ENCODE results near the gene NPAS3. TPM values are rescaled to one million over a fixed set of nuclear protein-coding genes. Genes with fewer than 3 reads are reported as not detected.

Gene NPAS3
- total and polyA plus RNA-seq, 8 donors = 0.23 to 2.8 (median 1.4) TPM

DNA sequence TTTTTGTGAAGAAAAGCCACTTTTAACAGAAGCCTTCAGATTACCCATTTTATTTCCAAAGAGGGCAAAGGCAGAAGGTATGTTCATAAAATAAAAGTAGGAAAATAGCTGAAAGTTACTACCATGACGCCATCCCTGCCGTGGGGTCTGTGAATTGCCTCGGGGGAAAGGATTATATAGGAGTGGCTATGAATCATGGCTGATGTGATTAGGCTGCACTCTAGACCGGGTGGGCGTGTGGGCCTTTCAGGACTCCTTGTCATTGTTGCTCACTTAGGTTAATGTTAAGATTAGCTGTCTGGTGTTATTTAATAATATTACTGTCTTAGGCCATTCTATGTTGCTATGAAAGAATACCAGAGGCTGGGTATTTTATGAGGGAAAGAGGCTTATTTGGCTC, 816.7 kb downstream of the NPAS3 start:
- no peak overlapping the region for H3K27ac ChIP-seq
- TF ChIP-seq, protein P1, sequence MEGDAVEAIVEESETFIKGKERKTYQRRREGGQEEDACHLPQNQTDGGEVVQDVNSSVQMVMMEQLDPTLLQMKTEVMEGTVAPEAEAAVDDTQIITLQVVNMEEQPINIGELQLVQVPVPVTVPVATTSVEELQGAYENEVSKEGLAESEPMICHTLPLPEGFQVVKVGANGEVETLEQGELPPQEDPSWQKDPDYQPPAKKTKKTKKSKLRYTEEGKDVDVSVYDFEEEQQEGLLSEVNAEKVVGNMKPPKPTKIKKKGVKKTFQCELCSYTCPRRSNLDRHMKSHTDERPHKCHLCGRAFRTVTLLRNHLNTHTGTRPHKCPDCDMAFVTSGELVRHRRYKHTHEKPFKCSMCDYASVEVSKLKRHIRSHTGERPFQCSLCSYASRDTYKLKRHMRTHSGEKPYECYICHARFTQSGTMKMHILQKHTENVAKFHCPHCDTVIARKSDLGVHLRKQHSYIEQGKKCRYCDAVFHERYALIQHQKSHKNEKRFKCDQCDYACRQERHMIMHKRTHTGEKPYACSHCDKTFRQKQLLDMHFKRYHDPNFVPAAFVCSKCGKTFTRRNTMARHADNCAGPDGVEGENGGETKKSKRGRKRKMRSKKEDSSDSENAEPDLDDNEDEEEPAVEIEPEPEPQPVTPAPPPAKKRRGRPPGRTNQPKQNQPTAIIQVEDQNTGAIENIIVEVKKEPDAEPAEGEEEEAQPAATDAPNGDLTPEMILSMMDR (IDR thresholded peaks at IDR 0.05) = no peak
- DNase-seq = no peak
- ATAC-seq = no peak
- H3K4me1 ChIP-seq = no peaks in the 10 kb centered on the region
- no peaks in the 10 kb centered on the region for H3K27me3 ChIP-seq
- 77 to 85% methylated on average over 5 of the region's 5 CpGs for WGBS, 2 donors
- H3K36me3 ChIP-seq = no peaks in the 10 kb centered on the region
- no peak overlapping the region for H3K4me3 ChIP-seq
- intact Hi-C loops (cut with DNase I) = no loop called here
- H3K9me3 ChIP-seq = no peaks in the 10 kb centered on the region
- FAIRE-seq = no peak

- Histone ChIP-seq H3K27ac (no peak overlapping the region), H3K9me3 (no peaks in the 10 kb centered on the region), H3K27me3 (no peaks in the 10 kb centered on the region), H3K4me1 (no peaks in the 10 kb centered on the region), H3K4me3 (no peak overlapping the region), H3K36me3 (no peaks in the 10 kb centered on the region)
- WGBS, 2 donors = 55 to 66% methylated on average over 1 of the region's 1 CpG
- FAIRE-seq = no peak
- TF ChIP-seq, protein P1 (IDR thresholded peaks at IDR 0.05) = no peak
- intact Hi-C loops (cut with DNase I) = no loop called here
- ATAC-seq = no peak
- DNase-seq = no peak
These were observed 818.2 kb downstream of the NPAS3 start for GRCh38 chr14:33756833-33757232.

DNA sequence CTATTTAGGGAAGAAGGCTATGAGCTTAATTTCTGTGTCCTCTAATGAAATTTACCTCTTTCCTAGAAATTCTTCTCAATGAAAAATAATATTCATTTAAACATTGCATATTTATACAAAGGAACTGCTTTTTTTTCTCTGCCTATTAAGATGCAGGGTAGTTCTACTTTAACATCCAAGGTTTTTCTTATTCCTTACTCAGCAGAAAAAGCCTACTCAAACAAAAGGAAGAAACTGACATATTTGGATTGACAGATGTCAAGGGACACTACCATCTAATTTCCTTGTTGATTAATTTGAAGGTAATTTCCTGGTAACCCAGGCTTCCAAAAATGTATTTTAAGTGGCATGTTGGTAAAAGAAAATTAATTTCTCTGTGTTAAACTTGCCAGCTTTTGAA, 819.9 kb downstream of the NPAS3 start:
- Histone ChIP-seq H3K4me3 (no peak overlapping the region), H3K36me3 (no peaks in the 10 kb centered on the region), H3K9me3 (no peaks in the 10 kb centered on the region), H3K4me1 (no peaks in the 10 kb centered on the region), H3K27me3 (no peaks in the 10 kb centered on the region), H3K27ac (no peak overlapping the region)
- FAIRE-seq = no peak
- DNase-seq = no peak
- TF ChIP-seq, protein P1 (IDR thresholded peaks at IDR 0.05) = no peak
- ATAC-seq = no peak
- intact Hi-C loops (cut with DNase I) = no loop called here

DNA sequence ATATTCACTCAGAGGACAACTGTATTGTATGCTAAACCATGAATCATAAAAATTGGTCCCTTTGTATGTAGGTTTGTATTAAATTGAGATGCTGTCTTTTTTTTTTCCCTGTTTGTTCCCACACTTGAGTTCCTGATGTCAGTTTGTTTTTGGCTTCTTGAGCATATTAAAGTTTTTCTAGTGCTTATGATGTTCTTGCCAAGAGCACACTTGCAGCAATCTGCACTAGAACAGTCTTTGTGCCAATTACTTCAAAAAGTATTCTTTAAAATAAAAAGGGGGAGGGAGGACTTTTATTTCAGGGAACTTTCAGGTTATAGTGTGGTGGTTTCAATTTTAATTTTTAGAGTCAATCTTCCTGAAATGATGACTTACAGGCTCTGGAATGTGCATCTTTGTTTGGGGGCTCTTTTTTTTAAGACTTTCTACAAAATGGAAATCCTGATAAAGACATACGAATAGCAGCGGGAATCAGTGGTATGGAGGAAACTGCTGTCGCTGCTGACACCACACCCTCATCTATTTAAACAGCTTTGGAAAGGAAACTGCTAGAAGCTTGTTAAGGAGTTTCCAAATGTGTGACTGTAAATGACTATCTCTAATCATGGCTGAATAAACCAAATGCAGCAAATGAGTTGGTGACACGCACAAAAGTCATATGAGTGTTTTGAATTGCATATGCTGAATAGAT, 823.6 kb downstream of the NPAS3 start:
- Histone ChIP-seq H3K4me3 (no peak overlapping the region), H3K36me3 (no peaks in the 10 kb centered on the region), H3K4me1 (no peaks in the 10 kb centered on the region), H3K27me3 (no peaks in the 10 kb centered on the region), H3K9me3 (no peaks in the 10 kb centered on the region), H3K27ac (no peak overlapping the region)
- FAIRE-seq (no peak), ATAC-seq (no peak), DNase-seq (no peak)
- TF ChIP-seq, protein P1 (IDR thresholded peaks at IDR 0.05) = no peak
- intact Hi-C loops (cut with DNase I) = no loop called here
- 50 to 64% methylated on average over 4 of the region's 4 CpGs for WGBS, 2 donors

DNA sequence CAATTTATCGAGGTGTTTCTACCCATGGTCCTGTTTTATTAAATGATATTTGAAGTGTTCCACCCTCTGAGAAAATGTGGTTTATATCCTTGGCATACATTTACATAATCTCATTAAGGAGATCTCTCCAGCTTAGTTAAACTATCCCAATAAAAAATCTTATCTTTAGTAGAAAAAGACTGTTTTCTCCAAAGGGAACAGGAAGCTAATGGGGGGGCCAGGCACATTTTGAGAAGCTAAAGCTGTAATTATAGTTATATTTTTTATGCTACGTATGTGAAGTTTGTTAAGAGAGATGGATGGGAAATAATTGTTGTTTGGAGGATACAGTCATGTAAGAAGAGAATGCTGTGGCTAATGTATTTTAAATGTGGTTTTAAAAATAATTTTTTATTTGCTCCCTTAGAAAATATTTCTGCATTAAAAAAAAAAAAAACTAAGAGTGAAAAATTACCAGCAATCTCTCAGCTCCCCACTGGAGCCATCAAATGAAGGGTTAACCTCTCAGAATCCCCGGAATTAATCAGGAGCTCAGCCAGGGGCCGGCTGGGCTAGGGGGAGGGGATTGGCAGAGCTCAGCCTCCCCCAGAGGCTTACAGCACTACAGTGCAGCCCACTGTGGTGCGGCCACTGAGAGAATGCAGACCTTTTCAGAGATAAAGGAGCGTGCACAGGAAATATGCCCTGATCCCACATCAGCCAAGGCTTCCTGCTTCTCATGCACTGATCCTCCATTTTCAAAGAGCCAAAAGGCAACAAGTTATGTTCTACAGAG, 826.4 kb downstream of the NPAS3 start:
- Histone ChIP-seq H3K4me1 (no peaks in the 10 kb centered on the region), H3K9me3 (no peaks in the 10 kb centered on the region), H3K36me3 (no peaks in the 10 kb centered on the region), H3K27me3 (no peaks in the 10 kb centered on the region), H3K27ac (no peak overlapping the region), H3K4me3 (no peak overlapping the region)
- intact Hi-C loops (cut with DNase I) = no loop called here
- TF ChIP-seq, protein P1 (IDR thresholded peaks at IDR 0.05) = no peak
- no peak for ATAC-seq
- 43 to 51% methylated on average over 6 of the region's 6 CpGs for WGBS, 2 donors
- no peak for DNase-seq
- FAIRE-seq = no peak

Data from pancreas (tissue), 10 donors.